Globus pallidus (tissue), 1 donor: Measurements from ENCODE around the gene LGR6.
A peak's percentile ranks its signal among the peaks of the same experiment; 100 is the strongest.
"Not testable (repeated sequence)": the region's sequence is repeated elsewhere in the genome, so short reads cannot be mapped to it uniquely, and the experiment has no call there.

Experiments
- DNase-seq: peaks from one replicate; pipeline ENCODE4 v3.0.0-alpha.2; 2015; ENCODE audit warnings: low spot score

The LGR6 gene

GRCh38 chr1:202193614-202194327 is at the start of gene LGR6:
LGR6 (plus strand) TSS chr1:202193799; CDS start chr1:202193990, 191 bp downstream.
- no peak for DNase-seq

- peak; percentile 71 for DNase-seq
These were observed 49.1 kb upstream of the LGR6 start, which contains the start of gene ARL8A for GRCh38 chr1:202144402-202145067. ARL8A (minus strand) TSS chr1:202144737; CDS start chr1:202144572, 165 bp downstream.

DNA sequence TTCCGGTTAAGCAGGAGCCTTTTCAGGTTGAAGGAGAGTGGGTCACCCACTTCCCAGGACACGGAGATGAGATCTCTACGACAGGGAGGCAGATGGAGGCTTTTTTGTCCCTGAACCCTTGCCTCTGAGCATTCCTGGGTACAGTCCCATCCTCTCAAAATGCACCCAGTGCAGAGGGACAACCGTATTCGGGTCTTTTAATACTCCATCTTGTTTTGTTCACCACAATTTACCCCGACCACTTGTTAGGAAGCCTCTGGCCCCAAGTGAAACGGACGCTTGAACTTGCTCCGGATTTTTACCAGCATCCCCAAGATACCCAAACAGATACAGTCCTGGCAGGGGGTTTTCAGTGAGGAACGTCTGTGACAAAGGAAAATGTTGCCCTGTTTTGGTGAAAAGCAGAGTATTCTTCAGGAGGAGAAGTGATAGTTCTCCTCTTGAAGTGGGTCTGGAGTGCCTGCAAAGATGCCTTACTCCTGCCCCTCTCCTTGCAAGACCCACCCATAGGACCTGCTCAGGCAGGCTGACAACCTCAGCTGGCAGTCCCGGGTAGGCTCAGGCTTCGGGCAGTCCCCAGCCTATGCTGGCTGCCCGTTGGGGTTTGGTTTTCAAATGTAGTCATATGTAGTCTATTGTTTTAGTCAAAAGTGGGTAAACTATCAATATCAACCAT is 48.4 kb upstream of the LGR6 start:
- DNase-seq = no peak

DNA sequence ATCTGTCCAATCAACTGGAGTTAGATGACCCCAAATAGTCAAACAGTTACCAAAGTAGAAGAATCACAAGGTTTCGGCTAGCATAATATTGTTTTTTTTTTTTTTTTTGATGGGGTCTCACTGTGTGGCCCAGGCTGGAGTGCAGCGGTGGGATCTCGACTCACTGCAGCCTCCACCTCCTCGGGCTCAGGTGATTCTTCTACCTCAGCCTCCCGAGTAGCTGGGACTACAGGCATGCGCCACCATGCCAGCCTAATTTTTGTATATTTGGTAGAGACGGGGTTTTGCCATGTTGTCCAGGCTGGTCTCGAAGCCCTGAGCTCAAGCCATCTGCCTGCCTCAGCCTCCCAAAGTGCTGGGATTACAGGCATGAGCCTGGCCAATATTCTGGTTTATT is 47.9 kb upstream of the LGR6 start:
- not testable (repeated sequence) for DNase-seq

DNA sequence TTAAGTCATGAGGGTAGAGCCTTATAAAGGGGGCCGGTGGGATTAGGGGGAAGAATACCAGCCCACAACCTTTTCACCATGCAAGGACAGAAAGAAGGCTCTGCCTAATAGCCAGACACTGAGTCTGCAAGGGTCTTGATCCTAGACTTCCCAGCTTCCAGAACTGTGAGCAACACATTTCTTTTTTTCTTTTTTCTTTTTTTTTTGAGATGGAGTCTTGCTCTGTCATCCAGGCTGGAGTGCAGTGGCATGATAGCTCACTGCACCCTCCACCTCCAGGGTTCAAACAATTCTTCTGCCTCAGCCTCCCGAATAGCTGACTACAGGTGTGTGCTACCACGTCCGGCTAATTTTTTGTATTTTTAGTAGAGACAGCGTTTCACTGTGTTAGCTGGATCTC is 47.3 kb upstream of the LGR6 start:
- DNase-seq = no peak

DNA sequence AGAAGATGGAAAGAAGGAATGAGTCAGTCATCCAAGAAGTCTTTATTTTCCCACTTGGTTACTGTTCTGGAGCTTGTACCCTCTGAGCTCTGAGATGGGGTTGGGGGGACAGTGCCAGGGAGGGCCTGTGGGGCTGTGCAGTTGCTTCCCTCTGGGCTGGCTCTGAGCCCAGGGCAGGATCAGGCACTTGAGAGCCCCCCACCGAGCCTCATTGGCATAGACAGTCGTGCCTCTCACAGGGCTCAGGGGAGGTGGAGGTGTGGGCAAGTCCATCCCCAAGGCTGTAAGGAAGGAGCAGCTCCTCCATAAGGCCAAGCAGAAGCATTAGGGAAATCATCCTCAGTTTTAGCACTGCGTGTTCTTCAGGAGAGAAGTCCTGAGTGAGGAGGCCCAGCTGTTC is 46.6 kb upstream of the LGR6 start:
- no peak for DNase-seq

DNA sequence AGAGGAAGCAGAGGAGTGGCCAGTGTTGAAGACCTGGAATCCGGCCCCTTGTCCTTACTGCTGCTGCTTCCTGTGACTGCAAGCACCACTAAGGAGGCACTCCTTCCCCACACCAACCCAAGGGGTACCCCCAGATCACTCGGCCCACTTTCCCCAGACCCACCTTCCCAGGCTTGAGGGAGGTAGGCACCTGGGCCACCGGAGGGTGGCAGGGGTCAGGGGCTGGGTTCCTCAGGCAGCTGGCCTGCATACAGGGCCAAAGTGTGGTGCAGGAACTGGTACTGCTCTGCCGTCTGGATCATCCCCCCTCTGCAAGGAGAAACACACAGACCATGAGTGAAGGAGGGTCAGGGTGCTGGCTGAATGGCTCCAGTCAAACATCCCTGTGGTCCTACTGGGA is 45.2 kb upstream of the LGR6 start:
- DNase-seq = no peak

DNA sequence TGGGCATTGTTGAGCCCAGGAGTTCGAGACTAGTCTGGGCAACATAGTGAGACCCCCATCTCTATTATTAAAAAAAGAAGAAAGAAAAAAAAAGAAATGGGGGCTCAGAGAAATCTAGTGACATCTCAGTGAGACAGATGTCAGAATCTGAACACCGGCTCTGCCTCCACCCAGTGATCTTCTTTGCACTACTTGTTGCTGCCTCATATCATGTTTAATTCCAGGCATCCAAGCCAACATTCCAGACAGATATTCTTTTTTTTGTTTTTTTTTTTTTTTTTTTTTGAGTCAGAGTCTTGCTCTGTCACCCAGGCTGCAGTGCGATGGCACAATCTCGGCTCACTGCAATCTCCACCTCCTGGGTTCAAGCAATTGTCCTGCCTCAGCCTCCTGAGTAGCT is 44.0 kb upstream of the LGR6 start:
- DNase-seq = no peak

GRCh38 chr1:202150187-202150586 is 43.4 kb upstream of the LGR6 start:
- no peak for DNase-seq

- DNase-seq = no peak
These were observed 43.0 kb upstream of the LGR6 start for GRCh38 chr1:202150602-202151001.

GRCh38 chr1:202151045-202151444 is 42.6 kb upstream of the LGR6 start:
- no peak for DNase-seq

DNA sequence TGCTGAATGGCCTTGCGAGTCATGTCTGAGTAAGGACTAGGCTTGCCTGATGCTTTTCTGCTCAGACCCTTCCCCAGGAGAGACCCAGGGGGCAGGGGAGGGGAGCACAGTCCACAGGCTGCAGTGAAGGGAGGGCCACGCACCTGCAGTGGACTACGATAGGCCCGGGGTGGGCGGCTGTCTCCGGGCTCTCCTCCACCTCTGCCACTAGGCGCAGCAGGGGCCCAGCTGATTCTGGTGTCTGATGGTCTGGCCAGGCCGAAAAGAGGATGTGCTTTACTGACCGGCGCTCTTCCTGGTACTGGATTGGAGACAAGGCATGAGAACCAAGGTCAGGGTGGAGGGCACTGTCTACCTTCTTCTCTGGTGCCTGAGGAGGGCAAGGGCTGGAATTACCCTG is 41.2 kb upstream of the LGR6 start:
- DNase-seq = no peak

DNA sequence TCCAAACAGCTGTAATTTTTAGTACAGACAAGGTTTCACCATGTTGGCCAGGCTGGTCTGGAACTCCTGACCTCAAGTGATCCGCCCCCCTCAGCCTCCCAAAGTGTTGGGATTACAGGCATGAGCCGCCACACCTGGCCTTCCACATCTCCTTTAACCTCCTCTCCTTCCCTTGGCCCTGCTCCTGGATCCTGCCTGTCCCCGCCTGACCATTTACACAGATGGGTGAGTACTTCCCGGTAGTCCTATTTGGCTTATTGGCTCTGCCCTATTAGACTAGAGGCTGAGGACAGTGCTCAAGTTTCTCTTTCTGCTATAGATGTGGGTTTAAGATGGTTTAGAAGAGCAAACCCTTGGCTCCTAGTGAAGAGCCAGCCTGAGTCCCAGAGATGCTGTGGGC is 40.3 kb upstream of the LGR6 start:
- DNase-seq = no peak

DNA sequence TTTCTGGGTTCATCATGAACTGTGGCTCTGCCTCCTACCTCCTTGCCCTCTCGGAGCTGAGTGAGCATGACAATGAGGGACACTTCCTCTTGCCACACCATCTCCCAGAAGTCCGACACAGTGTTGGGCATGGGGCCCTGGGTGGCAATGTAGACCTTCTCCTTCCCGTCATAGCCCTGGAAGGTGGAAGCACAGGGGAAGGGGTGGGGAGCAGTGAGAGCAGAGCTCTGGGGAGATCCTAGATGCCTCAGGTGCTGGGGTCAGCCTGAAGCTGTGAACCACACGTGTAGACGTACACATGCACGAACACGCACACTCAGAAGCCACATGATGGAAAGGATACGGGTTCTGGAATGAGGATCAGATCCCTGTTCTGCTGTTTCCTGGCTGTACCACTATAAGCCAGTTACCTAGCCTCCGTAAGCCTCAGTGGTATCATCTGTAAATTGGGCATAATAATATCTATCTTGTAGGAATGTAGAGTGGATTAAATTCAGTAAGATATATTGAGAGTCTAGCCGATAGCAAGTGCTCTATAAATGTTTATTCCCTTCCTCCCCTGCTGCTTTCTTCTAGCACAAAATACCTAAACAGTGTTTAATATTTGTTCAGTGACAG is 39.3 kb upstream of the LGR6 start:
- DNase-seq = no peak

GRCh38 chr1:202154766-202155477 is 38.7 kb upstream of the LGR6 start:
- DNase-seq = peak; percentile 49

- no peak for DNase-seq
These were observed 38.0 kb upstream of the LGR6 start for GRCh38 chr1:202155478-202156021.

DNA sequence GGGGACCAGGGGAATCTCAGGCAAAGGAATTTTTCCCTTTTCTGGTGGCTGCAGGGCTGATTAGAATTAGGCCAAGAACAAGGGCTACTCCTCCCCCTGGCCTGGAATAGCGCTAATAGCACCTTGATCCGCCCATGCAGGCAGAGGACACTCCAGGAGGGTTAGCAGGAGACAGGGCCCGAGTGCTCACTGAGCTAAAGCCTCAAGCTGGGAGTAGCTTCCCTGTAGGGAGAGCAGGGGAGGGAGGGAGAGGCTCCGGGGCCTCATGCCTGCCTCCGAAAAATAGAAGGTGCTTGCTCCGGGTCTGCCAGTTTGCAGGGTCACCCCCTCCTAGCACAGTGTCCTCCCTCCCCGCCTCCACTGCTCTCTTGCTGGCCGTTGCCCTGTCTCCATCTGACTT is 37.0 kb upstream of the LGR6 start:
- DNase-seq = no peak

GRCh38 chr1:202157945-202158344 is 35.7 kb upstream of the LGR6 start:
- DNase-seq = no peak

- no peak for DNase-seq
These were observed 34.6 kb upstream of the LGR6 start for GRCh38 chr1:202158810-202159533.

GRCh38 chr1:202159534-202160371 is 33.8 kb upstream of the LGR6 start:
- DNase-seq = no peak
